Measurements from ENCODE around the gene RNF180. TPM values are rescaled to one million over a fixed set of nuclear protein-coding genes. Genes with fewer than 3 reads are reported as not detected.

The RNF180 gene
- polyA plus RNA-seq, 2 of the 4 experiments (the other 2 are of a cell fraction): 0.14 to 0.50 TPM

- WGBS (ENCODE audit: missing lambda C conversion rate): 0% methylated on average over 1 of the region's 1 CpG
- FAIRE-seq (no peak), DNase-seq (ENCODE audit: low read depth in 1 of 2, low spot score in 1 of 2) (no peak), ATAC-seq (no peak)
- no peaks in the 10 kb centered on the region for H3K9me3 ChIP-seq
- no peak overlapping the region for H3K4me3 ChIP-seq
- CTCF ChIA-PET: no interaction called here
- TF ChIP-seq RARB (CRISPR knock-in tag; IDR thresholded peaks at IDR 0.05) (no peak), MAZ (IDR thresholded peaks at IDR 0.05; ENCODE audit: borderline replicate concordance, low read depth, low read length) (no peak), RNF2 (IDR thresholded peaks at IDR 0.05; ENCODE audit: borderline replicate concordance, low read depth) (no peak), ELK1 (IDR thresholded peaks at IDR 0.05; ENCODE audit: low read depth, low read length) (no peak), MAFK (IDR thresholded peaks at IDR 0.05; ENCODE audit: partially characterized antibody) (no peak), HOXB5 (CRISPR knock-in tag; IDR thresholded peaks at IDR 0.05) (no peak)
- POLR2A ChIA-PET: no interaction called here
- no peaks in the 10 kb centered on the region for H3K4me1 ChIP-seq
- H3K4me2 ChIP-seq: no peak overlapping the region
- H3K27ac ChIP-seq: no peak overlapping the region
Observed at GRCh38 chr5:64339769-64340168, 174.1 kb downstream of the RNF180 start.

- TF ChIP-seq FOXS1 (CRISPR knock-in tag; IDR thresholded peaks at IDR 0.05) (no peak), HES2 (IDR thresholded peaks at IDR 0.05) (no peak), KDM1A (IDR thresholded peaks at IDR 0.05; ENCODE audit: low read depth) (no peak), CBX8 (IDR thresholded peaks at IDR 0.05) (no peak)
- Histone ChIP-seq H3K27ac (no peak overlapping the region), H3K9me3 (no peaks in the 10 kb centered on the region), H3K4me2 (no peak overlapping the region), H3K4me1 (no peaks in the 10 kb centered on the region), H3K4me3 (no peak overlapping the region)
- no peak for FAIRE-seq
- DNase-seq (ENCODE audit: low read depth in 1 of 2, low spot score in 1 of 2): no peak
- ChIA-PET POLR2A (no interaction called here), CTCF (no interaction called here)
- no peak for ATAC-seq
- 5% methylated on average over 1 of the region's 1 CpG for WGBS (ENCODE audit: missing lambda C conversion rate)
Observed at GRCh38 chr5:64340293-64340692, 174.7 kb downstream of the RNF180 start.

GRCh38 chr5:64341340-64341739 is 175.7 kb downstream of the RNF180 start:
- no peaks in the 10 kb centered on the region for H3K9me3 ChIP-seq
- ChIA-PET CTCF (interaction anchor here (1.4 kb wide), 1 partner anchor 271 kb away, joined by 3 read pairs; no protein-coding TSS in a partner anchor), POLR2A (no interaction called here)
- H3K4me1 ChIP-seq: no peaks in the 10 kb centered on the region
- no peak for FAIRE-seq
- no peak for ATAC-seq
- no peak overlapping the region for H3K27ac ChIP-seq
- TF ChIP-seq CHD4 (IDR thresholded peaks at IDR 0.05; ENCODE audit: borderline replicate concordance): no peak
- no peak for TF ChIP-seq POLR2AphosphoS2 (conservative IDR thresholded peaks at IDR 0.05; ENCODE audit: low read length)
- no peak for TF ChIP-seq PHF8 (IDR thresholded peaks at IDR 0.05; ENCODE audit: borderline replicate concordance, low read depth)
- WGBS (ENCODE audit: missing lambda C conversion rate): 11% methylated on average over 1 of the region's 1 CpG
- no peak overlapping the region for H3K4me3 ChIP-seq
- no peak for DNase-seq (ENCODE audit: low read depth in 1 of 2, low spot score in 1 of 2)
- H3K4me2 ChIP-seq: no peak overlapping the region

GRCh38 chr5:64344501-64344900 is 178.9 kb downstream of the RNF180 start:
- ChIA-PET CTCF (no interaction called here), POLR2A (no interaction called here)
- H3K4me3 ChIP-seq: no peak overlapping the region
- H3K4me2 ChIP-seq: no peak overlapping the region
- no peak overlapping the region for H3K27ac ChIP-seq
- DNase-seq (ENCODE audit: low read depth in 1 of 2, low spot score in 1 of 2) (no peak), FAIRE-seq (no peak), ATAC-seq (no peak)
- H3K9me3 ChIP-seq: no peaks in the 10 kb centered on the region
- WGBS (ENCODE audit: missing lambda C conversion rate): 8% methylated on average over 1 of the region's 1 CpG
- no peaks in the 10 kb centered on the region for H3K4me1 ChIP-seq
- TF ChIP-seq JUNB (IDR thresholded peaks at IDR 0.05) (no peak), EHF (CRISPR knock-in tag; IDR thresholded peaks at IDR 0.05) (no peak), RFX5 (IDR thresholded peaks at IDR 0.05) (no peak), REST (IDR thresholded peaks at IDR 0.05) (no peak), CTCF (IDR thresholded peaks at IDR 0.05) (no peak), TFCP2L1 (CRISPR knock-in tag; IDR thresholded peaks at IDR 0.05) (no peak), CBX2 (IDR thresholded peaks at IDR 0.05; ENCODE audit: borderline replicate concordance, low read depth) (no peak), MYC (IDR thresholded peaks at IDR 0.05; ENCODE audit: borderline replicate concordance, low read length) (no peak), CHD4 (IDR thresholded peaks at IDR 0.05; ENCODE audit: borderline replicate concordance) (no peak), EP300 (IDR thresholded peaks at IDR 0.05) (no peak), SMC3 (IDR thresholded peaks at IDR 0.05) (no peak), HDAC2 (IDR thresholded peaks at IDR 0.05) (no peak), CHD2 (IDR thresholded peaks at IDR 0.05; ENCODE audit: low read length, partially characterized antibody) (no peak), ZSCAN20 (CRISPR knock-in tag; IDR thresholded peaks at IDR 0.05) (no peak), NPAS2 (CRISPR knock-in tag; IDR thresholded peaks at IDR 0.05; ENCODE audit: borderline replicate concordance) (no peak)

Data from A549 (cell line).